Thyroid gland (tissue), 4 donors: ENCODE data around the gene TJP1.

Experiments
- POLR2A ChIP-seq, 2 donors: fragments of 450-650 bp; IDR thresholded peaks; one replicate each; pipeline ENCODE4 v1.6.1; 2017; ENCODE audit warnings: antibody characterized with exemption in 2 of 2, mild to moderate bottlenecking in 2 of 2, moderate library complexity in 1 of 2
- TF ChIP-seq, protein P1 (sequence below), 6 experiments: fragments of 200-600 bp in 3 of 6; fragments of 450-650 bp in 3 of 6; sonication (generic) in 3 of 6; IDR thresholded peaks; one replicate each; pipeline ENCODE4 v1.5.1; 2016 to 2019; ENCODE audit warnings: antibody characterized with exemption in 6 of 6, mild to moderate bottlenecking in 2 of 6, inconsistent platforms in 1 of 6, moderate library complexity in 1 of 6

DNA sequence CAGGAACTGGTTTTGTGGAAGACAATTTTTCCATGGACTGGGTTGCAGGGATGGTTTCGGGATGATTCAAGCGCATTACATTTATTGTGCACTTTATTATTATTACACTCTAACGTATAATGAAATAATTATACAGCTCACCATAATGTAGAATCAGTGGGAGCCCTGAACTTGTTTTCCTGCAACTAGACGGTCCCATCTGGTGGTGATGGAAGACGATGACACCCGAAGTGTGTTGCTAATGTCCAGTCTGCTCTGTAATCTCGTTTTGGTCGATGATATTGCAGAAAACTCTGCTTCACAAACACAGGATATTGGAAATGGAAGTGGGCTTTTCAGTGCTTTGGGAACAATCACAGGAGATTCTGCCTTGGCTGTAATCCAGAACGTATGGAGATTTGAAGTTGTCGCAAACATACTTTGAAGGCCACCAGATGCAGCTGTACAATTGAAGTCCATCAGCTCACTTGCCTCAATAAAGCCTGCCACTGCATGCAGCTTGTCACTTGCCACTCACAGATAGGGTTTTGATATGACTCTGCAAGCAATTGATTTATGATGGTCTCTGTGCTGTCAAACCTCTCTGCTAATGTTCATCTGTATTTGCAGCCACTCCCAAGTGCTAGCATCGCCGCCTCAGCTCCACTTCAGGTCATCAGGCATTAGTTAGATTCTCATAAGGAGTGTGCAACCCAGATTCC lies 141.7 kb downstream of the TJP1 start:
- TF ChIP-seq, protein P1, sequence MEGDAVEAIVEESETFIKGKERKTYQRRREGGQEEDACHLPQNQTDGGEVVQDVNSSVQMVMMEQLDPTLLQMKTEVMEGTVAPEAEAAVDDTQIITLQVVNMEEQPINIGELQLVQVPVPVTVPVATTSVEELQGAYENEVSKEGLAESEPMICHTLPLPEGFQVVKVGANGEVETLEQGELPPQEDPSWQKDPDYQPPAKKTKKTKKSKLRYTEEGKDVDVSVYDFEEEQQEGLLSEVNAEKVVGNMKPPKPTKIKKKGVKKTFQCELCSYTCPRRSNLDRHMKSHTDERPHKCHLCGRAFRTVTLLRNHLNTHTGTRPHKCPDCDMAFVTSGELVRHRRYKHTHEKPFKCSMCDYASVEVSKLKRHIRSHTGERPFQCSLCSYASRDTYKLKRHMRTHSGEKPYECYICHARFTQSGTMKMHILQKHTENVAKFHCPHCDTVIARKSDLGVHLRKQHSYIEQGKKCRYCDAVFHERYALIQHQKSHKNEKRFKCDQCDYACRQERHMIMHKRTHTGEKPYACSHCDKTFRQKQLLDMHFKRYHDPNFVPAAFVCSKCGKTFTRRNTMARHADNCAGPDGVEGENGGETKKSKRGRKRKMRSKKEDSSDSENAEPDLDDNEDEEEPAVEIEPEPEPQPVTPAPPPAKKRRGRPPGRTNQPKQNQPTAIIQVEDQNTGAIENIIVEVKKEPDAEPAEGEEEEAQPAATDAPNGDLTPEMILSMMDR (IDR thresholded peaks at IDR 0.05): no peak
- TF ChIP-seq POLR2A (IDR thresholded peaks at IDR 0.05): no peak
